Activated naive CD4-positive, alpha-beta T cell treated with anti-CD3 and anti-CD28 coated beads, Interleukin-2, amount 10 ng/mL, durations not matched to agents 7 days and 5 days (primary cell): Measurements from ENCODE around the gene TLK1.

Experiments used
- CTCF ChIA-PET: fragments of 350-600 bp; sonication (Branson Sonifier 250); formaldehyde crosslinking; loops from one replicate; lab custom pipeline; 2021; ENCODE audit warnings: antibody characterized with exemption; lab: Charles Lee
- DNase-seq: peaks from one replicate; pipeline ENCODE4 v3.0.0-alpha.2; 2020
- H3K27ac Mint-ChIP-seq: one replicate; pipeline ENCODE4 v1.8.0; 2021; ENCODE audit warnings: mild to moderate bottlenecking, moderate library complexity, mixed read lengths
- H3K27me3 Mint-ChIP-seq: one replicate; pipeline ENCODE4 v1.8.0; 2021; ENCODE audit warnings: mild to moderate bottlenecking, mixed read lengths
- H3K36me3 Mint-ChIP-seq: one replicate; pipeline ENCODE4 v1.8.0; 2021; ENCODE audit warnings: mixed read lengths
- H3K4me1 Mint-ChIP-seq: one replicate; pipeline ENCODE4 v1.8.0; 2021; ENCODE audit warnings: mixed read lengths
- H3K4me3 Mint-ChIP-seq: one replicate; pipeline ENCODE4 v1.8.0; 2021; ENCODE audit warnings: mild to moderate bottlenecking, moderate library complexity, mixed read lengths
- H3K9me3 Mint-ChIP-seq: one replicate; pipeline ENCODE4 v1.8.0; 2021; ENCODE audit warnings: mixed read lengths

Gene TLK1

GRCh38 chr2:171181064-171182049 lies 20.7 kb upstream of the TLK1 start:
- H3K36me3 Mint-ChIP-seq, result no peaks in the 10 kb centered on the region
- H3K27me3 Mint-ChIP-seq, result peaks cover 13% of the 10 kb centered on the region
- no peak for DNase-seq
- H3K4me1 Mint-ChIP-seq, result no peaks in the 10 kb centered on the region
- H3K27ac Mint-ChIP-seq, result no peak overlapping the region
- H3K4me3 Mint-ChIP-seq, result no peak overlapping the region
- CTCF ChIA-PET, result no interaction called here
- H3K9me3 Mint-ChIP-seq, result no peaks in the 10 kb centered on the region

- Mint-ChIP-seq H3K27ac (no peak overlapping the region), H3K27me3 (peaks cover 13% of the 10 kb centered on the region), H3K9me3 (no peaks in the 10 kb centered on the region), H3K36me3 (no peaks in the 10 kb centered on the region), H3K4me3 (no peak overlapping the region), H3K4me1 (no peaks in the 10 kb centered on the region)
- no peak for DNase-seq
- CTCF ChIA-PET, result no interaction called here
Measured at GRCh38 chr2:171180229-171180930, 19.7 kb upstream of the TLK1 start.

GRCh38 chr2:171178993-171179392 lies 18.3 kb upstream of the TLK1 start:
- Mint-ChIP-seq H3K4me3 (no peak overlapping the region), H3K27ac (no peak overlapping the region), H3K27me3 (peaks cover 13% of the 10 kb centered on the region), H3K9me3 (no peaks in the 10 kb centered on the region), H3K4me1 (no peaks in the 10 kb centered on the region), H3K36me3 (no peaks in the 10 kb centered on the region)
- CTCF ChIA-PET, result no interaction called here
- DNase-seq, result no peak

GRCh38 chr2:171176516-171176915 lies 15.8 kb upstream of the TLK1 start:
- Mint-ChIP-seq H3K4me3 (no peak overlapping the region), H3K27me3 (peaks cover 3% of the 10 kb centered on the region), H3K27ac (no peak overlapping the region), H3K36me3 (peaks cover 3% of the 10 kb centered on the region), H3K9me3 (peaks cover 5% of the 10 kb centered on the region), H3K4me1 (peaks cover 3% of the 10 kb centered on the region)
- no peak for DNase-seq
- CTCF ChIA-PET, result no interaction called here

- Mint-ChIP-seq H3K27ac (no peak overlapping the region), H3K27me3 (peaks cover 4% of the 10 kb centered on the region), H3K9me3 (peaks cover 5% of the 10 kb centered on the region), H3K4me3 (no peak overlapping the region), H3K36me3 (peaks cover 3% of the 10 kb centered on the region), H3K4me1 (peaks cover 3% of the 10 kb centered on the region)
- DNase-seq, result no peak
- CTCF ChIA-PET, result interaction anchor here (1.9 kb wide), 1 partner anchor 242 kb away, joined by 4 read pairs; no protein-coding TSS in a partner anchor
Measured at GRCh38 chr2:171174075-171174474, 13.4 kb upstream of the TLK1 start.

GRCh38 chr2:171173087-171173486 lies 12.4 kb upstream of the TLK1 start:
- Mint-ChIP-seq H3K9me3 (peaks cover 5% of the 10 kb centered on the region), H3K4me3 (no peak overlapping the region), H3K27me3 (peaks cover 4% of the 10 kb centered on the region), H3K36me3 (peaks cover 3% of the 10 kb centered on the region), H3K27ac (no peak overlapping the region), H3K4me1 (peaks cover 3% of the 10 kb centered on the region)
- DNase-seq, result no peak
- CTCF ChIA-PET, result interaction anchor here (1.9 kb wide), 1 partner anchor 243 kb away, joined by 4 read pairs; no protein-coding TSS in a partner anchor

- no peak for DNase-seq
- peaks cover 3% of the 10 kb centered on the region for H3K36me3 Mint-ChIP-seq
- H3K9me3 Mint-ChIP-seq, result peaks cover 5% of the 10 kb centered on the region
- H3K27me3 Mint-ChIP-seq, result peaks cover 4% of the 10 kb centered on the region
- H3K4me1 Mint-ChIP-seq, result peaks cover 3% of the 10 kb centered on the region
- no peak overlapping the region for H3K4me3 Mint-ChIP-seq
- no peak overlapping the region for H3K27ac Mint-ChIP-seq
- CTCF ChIA-PET, result no interaction called here
Measured at GRCh38 chr2:171171808-171172207, 11.1 kb upstream of the TLK1 start.

GRCh38 chr2:171169839-171170238 lies 9.1 kb upstream of the TLK1 start:
- Mint-ChIP-seq H3K4me3 (no peak overlapping the region), H3K4me1 (peaks cover 3% of the 10 kb centered on the region), H3K9me3 (peaks cover 5% of the 10 kb centered on the region), H3K27me3 (peaks cover 4% of the 10 kb centered on the region), H3K27ac (no peak overlapping the region), H3K36me3 (peaks cover 3% of the 10 kb centered on the region)
- CTCF ChIA-PET, result interaction anchor here (0.6 to 1.6 kb wide), 3 partner anchors 8 to 246 kb away, joined by 3 to 5 read pairs (median 3); no protein-coding TSS in a partner anchor
- DNase-seq, result no peak

- no peak overlapping the region for H3K4me3 Mint-ChIP-seq
- no peak for DNase-seq
- CTCF ChIA-PET, result no interaction called here
- no peak overlapping the region for H3K27ac Mint-ChIP-seq
- H3K27me3 Mint-ChIP-seq, result peaks cover 4% of the 10 kb centered on the region
- H3K36me3 Mint-ChIP-seq, result peaks cover 3% of the 10 kb centered on the region
- H3K9me3 Mint-ChIP-seq, result peaks cover 5% of the 10 kb centered on the region
- peaks cover 4% of the 10 kb centered on the region for H3K4me1 Mint-ChIP-seq
Measured at GRCh38 chr2:171169333-171169732, 8.6 kb upstream of the TLK1 start.

GRCh38 chr2:171167352-171167997 lies 6.8 kb upstream of the TLK1 start:
- H3K36me3 Mint-ChIP-seq, result peaks cover under 1% of the 10 kb centered on the region
- H3K4me3 Mint-ChIP-seq, result no peak overlapping the region
- DNase-seq, result no peak
- no peak overlapping the region for H3K27ac Mint-ChIP-seq
- peaks cover 19% of the 10 kb centered on the region for H3K4me1 Mint-ChIP-seq
- H3K27me3 Mint-ChIP-seq, result peaks cover 4% of the 10 kb centered on the region
- H3K9me3 Mint-ChIP-seq, result peaks cover 1% of the 10 kb centered on the region
- CTCF ChIA-PET, result no interaction called here

GRCh38 chr2:171166328-171166983 lies 5.8 kb upstream of the TLK1 start:
- Mint-ChIP-seq H3K36me3 (no peaks in the 10 kb centered on the region), H3K4me3 (no peak overlapping the region), H3K9me3 (no peaks in the 10 kb centered on the region), H3K27me3 (peaks cover 4% of the 10 kb centered on the region), H3K27ac (no peak overlapping the region), H3K4me1 (peaks cover 30% of the 10 kb centered on the region)
- CTCF ChIA-PET, result no interaction called here
- no peak for DNase-seq

- CTCF ChIA-PET, result no interaction called here
- Mint-ChIP-seq H3K27me3 (no peaks in the 10 kb centered on the region), H3K36me3 (no peaks in the 10 kb centered on the region), H3K27ac (no peak overlapping the region), H3K4me1 (peaks cover 33% of the 10 kb centered on the region), H3K9me3 (no peaks in the 10 kb centered on the region), H3K4me3 (no peak overlapping the region)
- no peak for DNase-seq
Measured at GRCh38 chr2:171165967-171166327, 5.3 kb upstream of the TLK1 start.

- no peak for DNase-seq
- Mint-ChIP-seq H3K9me3 (no peaks in the 10 kb centered on the region), H3K27ac (peak overlapping the region; percentile 87), H3K4me1 (peaks cover 42% of the 10 kb centered on the region), H3K4me3 (peak overlapping the region; percentile 44), H3K36me3 (peaks cover 10% of the 10 kb centered on the region), H3K27me3 (no peaks in the 10 kb centered on the region)
- CTCF ChIA-PET, result interaction anchor here (0.6 to 1.1 kb wide), 4 partner anchors 15 to 253 kb away, joined by 3 read pairs; no protein-coding TSS in a partner anchor
Measured at GRCh38 chr2:171163261-171163660, 2.6 kb upstream of the TLK1 start.
